ENCODE data around the gene PIGZ. TPM values are rescaled to one million over a fixed set of nuclear protein-coding genes. Genes with fewer than 3 reads are reported as not detected.

PIGZ gene
- total and polyA plus RNA-seq, 2 experiments from 2014 or later, result 18.0 to 32.6 TPM

- no peaks in the 10 kb centered on the region for H3K27me3 ChIP-seq
- WGBS (ENCODE audit: low lambda C conversion rate, missing lambda C conversion rate), result 93% methylated on average over 5 of the region's 5 CpGs
- H3K36me3 ChIP-seq (replicated peaks; ENCODE audit: insufficient read depth, low read depth), result no peaks in the 10 kb centered on the region
- no peaks in the 10 kb centered on the region for H3K9me2 ChIP-seq (replicated peaks; ENCODE audit: insufficient read depth)
- no peaks in the 10 kb centered on the region for H4K20me1 ChIP-seq (ENCODE audit: insufficient read depth, poor library complexity, severe bottlenecking)
- H3K4me2 ChIP-seq, result no peak overlapping the region
- DNase-seq (ENCODE audit: low spot score), result no peak
- no peak overlapping the region for H3K27ac ChIP-seq
- TF ChIP-seq CTCF (IDR thresholded peaks at IDR 0.05; ENCODE audit: poor library complexity) (no peak), EZH2 (IDR thresholded peaks at IDR 0.05; ENCODE audit: borderline replicate concordance) (no peak), EZH2phosphoT487 (IDR thresholded peaks at IDR 0.05; ENCODE audit: low read depth, severe bottlenecking, unreplicated experiment) (no peak)
- no peaks in the 10 kb centered on the region for H3K9me3 ChIP-seq (ENCODE audit: low read depth)
- H2AFZ ChIP-seq, result no peak overlapping the region
- no peak overlapping the region for H3K4me3 ChIP-seq
- H3K79me2 ChIP-seq, result no peaks in the 10 kb centered on the region
- peaks cover 13% of the 10 kb centered on the region for H3K4me1 ChIP-seq (ENCODE audit: insufficient read depth)
These were observed 31.6 kb upstream of the PIGZ start for GRCh38 chr3:197000211-197000610.

- 86% methylated on average over 21 of the region's 21 CpGs for WGBS (ENCODE audit: low lambda C conversion rate, missing lambda C conversion rate)
- Histone ChIP-seq H3K4me2 (no peak overlapping the region), H3K27ac (no peak overlapping the region), H4K20me1 (ENCODE audit: insufficient read depth, poor library complexity, severe bottlenecking) (no peaks in the 10 kb centered on the region), H3K27me3 (no peaks in the 10 kb centered on the region), H3K36me3 (replicated peaks; ENCODE audit: insufficient read depth, low read depth) (no peaks in the 10 kb centered on the region), H3K4me1 (ENCODE audit: insufficient read depth) (peaks cover 11% of the 10 kb centered on the region), H3K4me3 (no peak overlapping the region), H3K9me2 (replicated peaks; ENCODE audit: insufficient read depth) (no peaks in the 10 kb centered on the region), H3K9me3 (ENCODE audit: low read depth) (no peaks in the 10 kb centered on the region), H3K79me2 (no peaks in the 10 kb centered on the region), H2AFZ (no peak overlapping the region)
- no peak for TF ChIP-seq EZH2phosphoT487 (IDR thresholded peaks at IDR 0.05; ENCODE audit: low read depth, severe bottlenecking, unreplicated experiment)
- no peak for DNase-seq (ENCODE audit: low spot score)
These were observed 30.5 kb upstream of the PIGZ start for GRCh38 chr3:196998966-196999760.

GRCh38 chr3:196997311-196997710 is 28.7 kb upstream of the PIGZ start:
- H3K9me3 ChIP-seq (ENCODE audit: low read depth), result no peaks in the 10 kb centered on the region
- WGBS (ENCODE audit: low lambda C conversion rate, missing lambda C conversion rate), result 98% methylated on average over 15 of the region's 15 CpGs
- H3K27ac ChIP-seq, result no peak overlapping the region
- no peaks in the 10 kb centered on the region for H3K9me2 ChIP-seq (replicated peaks; ENCODE audit: insufficient read depth)
- H3K4me3 ChIP-seq, result no peak overlapping the region
- no peaks in the 10 kb centered on the region for H3K27me3 ChIP-seq
- H3K79me2 ChIP-seq, result no peaks in the 10 kb centered on the region
- no peaks in the 10 kb centered on the region for H4K20me1 ChIP-seq (ENCODE audit: insufficient read depth, poor library complexity, severe bottlenecking)
- no peak for TF ChIP-seq EZH2 (IDR thresholded peaks at IDR 0.05; ENCODE audit: borderline replicate concordance)
- H3K4me2 ChIP-seq, result no peak overlapping the region
- H3K4me1 ChIP-seq (ENCODE audit: insufficient read depth), result peaks cover under 1% of the 10 kb centered on the region
- DNase-seq (ENCODE audit: low spot score), result no peak
- H2AFZ ChIP-seq, result no peak overlapping the region
- no peaks in the 10 kb centered on the region for H3K36me3 ChIP-seq (replicated peaks; ENCODE audit: insufficient read depth, low read depth)

- WGBS (ENCODE audit: low lambda C conversion rate, missing lambda C conversion rate), result 87% methylated on average over 17 of the region's 17 CpGs
- no peaks in the 10 kb centered on the region for H3K9me2 ChIP-seq (replicated peaks; ENCODE audit: insufficient read depth)
- no peaks in the 10 kb centered on the region for H3K9me3 ChIP-seq (ENCODE audit: low read depth)
- TF ChIP-seq EZH2 (IDR thresholded peaks at IDR 0.05; ENCODE audit: borderline replicate concordance) (no peak), EZH2phosphoT487 (IDR thresholded peaks at IDR 0.05; ENCODE audit: low read depth, severe bottlenecking, unreplicated experiment) (no peak), CTCF (IDR thresholded peaks at IDR 0.05; ENCODE audit: poor library complexity) (no peak)
- H3K36me3 ChIP-seq (replicated peaks; ENCODE audit: insufficient read depth, low read depth), result no peaks in the 10 kb centered on the region
- no peak overlapping the region for H3K4me2 ChIP-seq
- H4K20me1 ChIP-seq (ENCODE audit: insufficient read depth, poor library complexity, severe bottlenecking), result no peaks in the 10 kb centered on the region
- H2AFZ ChIP-seq, result no peak overlapping the region
- no peaks in the 10 kb centered on the region for H3K27me3 ChIP-seq
- H3K27ac ChIP-seq, result no peak overlapping the region
- H3K4me3 ChIP-seq, result no peak overlapping the region
- no peak for DNase-seq (ENCODE audit: low spot score)
- H3K4me1 ChIP-seq (ENCODE audit: insufficient read depth), result no peaks in the 10 kb centered on the region
- H3K79me2 ChIP-seq, result no peaks in the 10 kb centered on the region
These were observed 28.0 kb upstream of the PIGZ start for GRCh38 chr3:196996454-196997265.

All from hepatocyte (in vitro differentiated cells).